Measurements from ENCODE around the gene BEND6.

- TF ChIP-seq POLR2A (IDR thresholded peaks at IDR 0.05) (no peak), CTCF (IDR thresholded peaks at IDR 0.05) (no peak)
These were observed 62.9 kb downstream of the BEND6 start for GRCh38 chr6:57017841-57018240.

Data from lower leg skin (tissue), 3 donors.